K562 (cell line): ENCODE data around the gene EPHB1. TPM values are rescaled to one million over a fixed set of nuclear protein-coding genes. Genes with fewer than 3 reads are reported as not detected.

Experiments used
- ATAC-seq: fragments of 200-7000 bp; cut with Tn5 transposase; 3 replicates; pipeline ENCODE4 v1.9.1; 2020; ENCODE audit warnings: moderate library complexity
- BruUV-seq: library from RNA; stranded (reverse); fragments of 400-500 nt; replicated peaks from 2 replicates; lab custom pipeline; 2021; lab: Mats Ljungman, UMichigan
- CTCF ChIA-PET: fragments of 300-600 bp; formaldehyde crosslinking; extraction: SDS; loops from one replicate; lab custom pipeline; 2021; ENCODE audit warnings: low intra/inter-chr PET ratio; lab: Yijun Ruan, JAX
- POLR2A ChIA-PET: fragments of 300-600, 350-650 bp; sonication (Branson Sonifier 250); formaldehyde crosslinking; extraction: SDS; loops from one replicate; lab custom pipeline; 2021; ENCODE audit warnings: antibody characterized with exemption, inconsistent platforms; lab: Yijun Ruan, JAX
- DNase-seq, 4 experiments: peaks; one replicate each; pipeline versions ENCODE4 v3.0.0 to v3.0.0-alpha.2; 2011 to 2018; ENCODE audit warnings: low spot score in 3 of 4, mixed read lengths in 3 of 4; ENCODE audit errors: extremely low read depth in 1 of 4
- FAIRE-seq: peaks from 2 replicates; lab custom pipeline; 2011; peaks lifted over from hg19 to GRCh38; lab: Jason Lieb, UNC
- H2AFZ ChIP-seq: 2 replicates; pipeline ENCODE4 v1.6.0; 2011; ENCODE audit warnings: low read depth, low read length, control low read depth, inconsistent platforms
- H3K27ac ChIP-seq: fragments of 200-600 bp; 3 replicates; pipeline ENCODE4 v1.8.0; 2011; ENCODE audit warnings: low read depth, mild to moderate bottlenecking, control low read depth, inconsistent platforms, low read length, moderate library complexity, mixed read lengths; ENCODE audit errors: extremely low read depth
- H3K27me3 ChIP-seq, 2 experiments: fragments of 300-600 bp in 1 of 2; 2 replicates in 1 of 2; 3 replicates in 1 of 2; pipeline versions ENCODE4 v1.6.0 to v1.8.0; 2011; ENCODE audit warnings: inconsistent platforms in 2 of 2, low read length in 2 of 2, mild to moderate bottlenecking in 1 of 2, mixed read lengths in 1 of 2, moderate library complexity in 1 of 2; ENCODE audit not compliant: control insufficient read depth in 2 of 2, insufficient read depth in 2 of 2
- H3K36me3 ChIP-seq: fragments of 300-600 bp; 3 replicates; pipeline ENCODE4 v1.8.0; 2011; ENCODE audit warnings: mild to moderate bottlenecking, low read length, inconsistent platforms; ENCODE audit not compliant: control insufficient read depth, insufficient read depth
- H3K4me1 ChIP-seq, 2 experiments: fragments of 200-600 bp in 1 of 2; replicated peaks in 1 of 2; 2 replicates in 1 of 2; 3 replicates in 1 of 2; pipeline versions ENCODE4 v1.5.1 to v1.8.0; 2011; ENCODE audit warnings: inconsistent platforms in 2 of 2, low read length in 2 of 2, mild to moderate bottlenecking in 1 of 2, mixed read lengths in 1 of 2, moderate library complexity in 1 of 2; ENCODE audit not compliant: control insufficient read depth in 2 of 2, insufficient read depth in 2 of 2
- H3K4me2 ChIP-seq: 2 replicates; pipeline ENCODE4 v1.6.1; 2011; ENCODE audit warnings: low read length, control low read depth, inconsistent platforms, mixed read lengths; ENCODE audit not compliant: insufficient read depth
- H3K4me3 ChIP-seq: fragments of 200-600 bp; sonication (generic), shearing (Covaris generic); 2 replicates; pipeline ENCODE4 v1.5.1; 2016; ENCODE audit warnings: control low read depth, inconsistent platforms
- H3K79me2 ChIP-seq: fragments of 200-600 bp; 3 replicates; pipeline ENCODE4 v1.8.0; 2011; ENCODE audit warnings: low read length, inconsistent platforms; ENCODE audit not compliant: control insufficient read depth, insufficient read depth
- H3K9ac ChIP-seq, 2 experiments: 2 replicates each; pipeline versions ENCODE4 v1.6.0 to v1.6.1; 2011; ENCODE audit warnings: low read depth in 2 of 2, low read length in 2 of 2, control low read depth in 1 of 2, inconsistent platforms in 1 of 2, mild to moderate bottlenecking in 1 of 2, mixed read lengths in 1 of 2; ENCODE audit not compliant: insufficient read depth in 1 of 2
- H3K9me1 ChIP-seq: one replicate; pipeline ENCODE4 v1.6.0; 2011; ENCODE audit warnings: inconsistent platforms, mild to moderate bottlenecking, low read length, moderate library complexity; ENCODE audit not compliant: control insufficient read depth, insufficient read depth
- H3K9me3 ChIP-seq: replicated peaks from 2 replicates; pipeline ENCODE4 v1.5.1; 2011; ENCODE audit warnings: low read depth, low read length, inconsistent platforms; ENCODE audit not compliant: control insufficient read depth, insufficient read depth
- H4K20me1 ChIP-seq: replicated peaks from 2 replicates; pipeline ENCODE4 v1.6.1; 2011; ENCODE audit warnings: low read length, inconsistent platforms, mixed read lengths; ENCODE audit not compliant: control insufficient read depth, insufficient read depth
- KAT7 ChIP-seq: sonication (generic); formaldehyde crosslinking; IDR thresholded peaks from 2 replicates; pipeline ENCODE4 v1.8.0; 2022; ENCODE audit warnings: missing genetic modification reagents, mild to moderate bottlenecking, borderline replicate concordance
- MAX ChIP-seq: sonication (generic); formaldehyde crosslinking; IDR thresholded peaks from 2 replicates; pipeline ENCODE4 v1.9.0; 2022; ENCODE audit warnings: mild to moderate bottlenecking, missing genetic modification reagents
- NR0B1 ChIP-seq: fragments of 450-650 bp; IDR thresholded peaks from one replicate; pipeline ENCODE4 v1.6.1; 2018; ENCODE audit warnings: mild to moderate bottlenecking, moderate library complexity; ENCODE audit not compliant: partially characterized antibody
- POLR2A ChIP-seq: fragments of 450-650 bp; conservative IDR thresholded peaks from 2 replicates; pipeline ENCODE4 v1.6.1; 2016
- SMAD3 ChIP-seq: fragments of 450-650 bp; formaldehyde crosslinking; conservative IDR thresholded peaks from 2 replicates; pipeline ENCODE4 v1.4.0; 2020; ENCODE audit warnings: mild to moderate bottlenecking
- TAF9B ChIP-seq: fragments of 450-650 bp; IDR thresholded peaks from 2 replicates; pipeline ENCODE4 v1.6.1; 2018; ENCODE audit warnings: mild to moderate bottlenecking; ENCODE audit not compliant: partially characterized antibody
- TCF7L2 ChIP-seq: fragments of 150-350 bp; IDR thresholded peaks from 2 replicates; pipeline ENCODE4 v1.6.1; 2016; ENCODE audit warnings: low read depth, mild to moderate bottlenecking, low read length, moderate library complexity
- ZNF134 ChIP-seq: fragments of 250-450 bp; sonication (Bioruptor Pico); conservative IDR thresholded peaks from 2 replicates; pipeline ENCODE4 v1.4.0; 2020
- ZNF263 ChIP-seq: sonication (generic); formaldehyde crosslinking; IDR thresholded peaks from 2 replicates; pipeline ENCODE4 v1.8.0; 2022; ENCODE audit warnings: mild to moderate bottlenecking, missing genetic modification reagents, borderline replicate concordance
- ZNF699 ChIP-seq: fragments of 250-450 bp; sonication (Bioruptor Pico); IDR thresholded peaks from 2 replicates; pipeline ENCODE4 v1.8.0; 2021; ENCODE audit warnings: mild to moderate bottlenecking, moderate library complexity; ENCODE audit not compliant: insufficient replicate concordance
- WGBS: fragments of 100-300 bp; shearing (Covaris generic); methylation state at CpG from one replicate; pipeline ENCODE4 v1.1.6; 2016; ENCODE audit warnings: low coverage, mixed read lengths; ENCODE audit not compliant: insufficient coverage; ENCODE audit errors: missing lambda C conversion rate; 5-methylcytosine and 5-hydroxymethylcytosine counted together
- in situ Hi-C: fragments of 300-500 bp; cut with MboI; formaldehyde crosslinking; loops from 4 replicates; pipeline ENCODE4 v1.15.0; 2018; ENCODE audit warnings: inconsistent platforms, mixed read lengths
- intact Hi-C: fragments of 100-400 bp; cut with micrococcal nuclease; formaldehyde crosslinking; loops from 2 replicates; pipeline ENCODE4 v1.14.2; 2022
- polyA plus RNA-seq, 8 experiments: library from polyadenylated mRNA; depleted of rRNA in 4 of 8; stranded (reverse) in 5 of 8; unstranded in 3 of 8; fragments of >200 nt; fragmentation: Nextera tagmentation in 2 of 8; fragmentation: Illumina TruSeq in 1 of 8; extraction: Ambion mirVana in 2 of 8; extraction: Trizol in 1 of 8; gene quantifications; 2 replicates each; pipeline versions ENCODE4 v1.2.1 to v1.2.3, GENCODE V29; 2011 to 2014; ENCODE audit warnings: inconsistent platforms in 1 of 8, missing spikeins in 1 of 8
- total RNA-seq, 7 experiments: library from RNA; depleted of rRNA in 6 of 7; stranded (reverse); fragments of >200 nt in 6 of 7; fragmentation: Illumina TruSeq in 2 of 7; extraction: Trizol in 2 of 7; gene quantifications; 2 replicates each; pipeline versions ENCODE4 v1.2.1 to v1.2.3, GENCODE V29; 2011 to 2021; ENCODE audit warnings: low replicate concordance in 1 of 7
- TF ChIP-seq, protein P1 (sequence below): fragments of 450-650 bp; formaldehyde crosslinking; IDR thresholded peaks from 2 replicates; pipeline ENCODE4 v1.4.0; 2020; ENCODE audit warnings: mild to moderate bottlenecking, moderate library complexity
- TF ChIP-seq, protein P2 (sequence below): fragments of 250-450 bp; sonication (Bioruptor Pico); IDR thresholded peaks from 2 replicates; pipeline ENCODE4 v1.8.0; 2021; ENCODE audit warnings: borderline replicate concordance, mild to moderate bottlenecking, moderate library complexity; ENCODE audit not compliant: poor library complexity, severe bottlenecking
- TF ChIP-seq, protein P3 (sequence below): sonication (generic); formaldehyde crosslinking; IDR thresholded peaks from 2 replicates; pipeline ENCODE4 v1.8.0; 2022; ENCODE audit warnings: missing genetic modification reagents, mild to moderate bottlenecking, borderline replicate concordance

Gene EPHB1
- total and polyA plus RNA-seq, 9 of the 15 experiments (the other 6 are each of a cell fraction or from before 2014, with no cell fraction given): 0.29 TPM; not detected in 8

GRCh38 chr3:134881305-134881704, 86.2 kb downstream of the EPHB1 start:
- H4K20me1 ChIP-seq: no peaks in the 10 kb centered on the region
- no peaks in the 10 kb centered on the region for H3K9me3 ChIP-seq
- H3K9ac ChIP-seq: no peak overlapping the region
- no peaks in the 10 kb centered on the region for H3K79me2 ChIP-seq
- FAIRE-seq (no peak), DNase-seq (no peak), ATAC-seq (no peak)
- H3K9me1 ChIP-seq: no peaks in the 10 kb centered on the region
- BruUV-seq: no TSS peak
- H3K27me3 ChIP-seq: no peaks in the 10 kb centered on the region
- no peak overlapping the region for H2AFZ ChIP-seq
- no peaks in the 10 kb centered on the region for H3K4me1 ChIP-seq
- POLR2A ChIA-PET: no interaction called here
- no peak overlapping the region for H3K4me3 ChIP-seq
- no peaks in the 10 kb centered on the region for H3K36me3 ChIP-seq
- no peak overlapping the region for H3K27ac ChIP-seq
- intact Hi-C loops: no loop called here
- in situ Hi-C loops: no loop called here
- CTCF ChIA-PET: no interaction called here
- no peak overlapping the region for H3K4me2 ChIP-seq
- 0% methylated on average over 4 of the region's 4 CpGs for WGBS
- TF ChIP-seq ZNF134 (CRISPR knock-in tag) (no peak), TAF9B (no peak), TCF7L2 (no peak), ZNF263 (CRISPR knock-in tag) (no peak), POLR2A (no peak), ZNF699 (CRISPR knock-in tag) (no peak), NR0B1 (no peak), SMAD3 (CRISPR knock-in tag) (no peak), MAX (CRISPR knock-in tag) (no peak), KAT7 (no peak)
- TF ChIP-seq, protein P1, sequence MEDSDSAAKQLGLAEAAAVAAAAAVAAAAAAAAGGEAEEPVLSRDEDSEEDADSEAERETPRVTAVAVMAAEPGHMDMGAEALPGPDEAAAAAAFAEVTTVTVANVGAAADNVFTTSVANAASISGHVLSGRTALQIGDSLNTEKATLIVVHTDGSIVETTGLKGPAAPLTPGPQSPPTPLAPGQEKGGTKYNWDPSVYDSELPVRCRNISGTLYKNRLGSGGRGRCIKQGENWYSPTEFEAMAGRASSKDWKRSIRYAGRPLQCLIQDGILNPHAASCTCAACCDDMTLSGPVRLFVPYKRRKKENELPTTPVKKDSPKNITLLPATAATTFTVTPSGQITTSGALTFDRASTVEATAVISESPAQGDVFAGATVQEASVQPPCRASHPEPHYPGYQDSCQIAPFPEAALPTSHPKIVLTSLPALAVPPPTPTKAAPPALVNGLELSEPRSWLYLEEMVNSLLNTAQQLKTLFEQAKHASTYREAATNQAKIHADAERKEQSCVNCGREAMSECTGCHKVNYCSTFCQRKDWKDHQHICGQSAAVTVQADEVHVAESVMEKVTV (CRISPR knock-in tag): no peak
- TF ChIP-seq, protein P2, sequence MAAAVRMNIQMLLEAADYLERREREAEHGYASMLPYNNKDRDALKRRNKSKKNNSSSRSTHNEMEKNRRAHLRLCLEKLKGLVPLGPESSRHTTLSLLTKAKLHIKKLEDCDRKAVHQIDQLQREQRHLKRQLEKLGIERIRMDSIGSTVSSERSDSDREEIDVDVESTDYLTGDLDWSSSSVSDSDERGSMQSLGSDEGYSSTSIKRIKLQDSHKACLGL: no peak
- TF ChIP-seq, protein P3, sequence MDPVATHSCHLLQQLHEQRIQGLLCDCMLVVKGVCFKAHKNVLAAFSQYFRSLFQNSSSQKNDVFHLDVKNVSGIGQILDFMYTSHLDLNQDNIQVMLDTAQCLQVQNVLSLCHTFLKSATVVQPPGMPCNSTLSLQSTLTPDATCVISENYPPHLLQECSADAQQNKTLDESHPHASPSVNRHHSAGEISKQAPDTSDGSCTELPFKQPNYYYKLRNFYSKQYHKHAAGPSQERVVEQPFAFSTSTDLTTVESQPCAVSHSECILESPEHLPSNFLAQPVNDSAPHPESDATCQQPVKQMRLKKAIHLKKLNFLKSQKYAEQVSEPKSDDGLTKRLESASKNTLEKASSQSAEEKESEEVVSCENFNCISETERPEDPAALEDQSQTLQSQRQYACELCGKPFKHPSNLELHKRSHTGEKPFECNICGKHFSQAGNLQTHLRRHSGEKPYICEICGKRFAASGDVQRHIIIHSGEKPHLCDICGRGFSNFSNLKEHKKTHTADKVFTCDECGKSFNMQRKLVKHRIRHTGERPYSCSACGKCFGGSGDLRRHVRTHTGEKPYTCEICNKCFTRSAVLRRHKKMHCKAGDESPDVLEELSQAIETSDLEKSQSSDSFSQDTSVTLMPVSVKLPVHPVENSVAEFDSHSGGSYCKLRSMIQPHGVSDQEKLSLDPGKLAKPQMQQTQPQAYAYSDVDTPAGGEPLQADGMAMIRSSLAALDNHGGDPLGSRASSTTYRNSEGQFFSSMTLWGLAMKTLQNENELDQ (CRISPR knock-in tag): no peak
